GM19043 (cell line): ENCODE measurements around the gene KCNK7.
"Not testable (repeated sequence)": the region's sequence is repeated elsewhere in the genome, so short reads cannot be mapped to it uniquely, and the experiment has no call there.

Experiments
- ATAC-seq: cut with Tn5 transposase; IDR thresholded peaks from one replicate; pipeline ENCODE4 v1.9.1; 2021; ENCODE audit warnings: low read depth; ENCODE audit not compliant: unreplicated experiment

Gene KCNK7

GRCh38 chr11:65575568-65576231 lies 19.9 kb downstream of the KCNK7 start, which contains the start of gene EHBP1L1:
Gene EHBP1L1, plus strand, starts transcription at chr11:65576053. Its CDS starts 250 bp downstream, at chr11:65576303.
- no peak for ATAC-seq

- no peak for ATAC-seq
Measured at GRCh38 chr11:65574811-65575567, 20.6 kb downstream of the KCNK7 start.

- ATAC-seq = peak; percentile 27
Measured at GRCh38 chr11:65574109-65574810, 21.3 kb downstream of the KCNK7 start.

GRCh38 chr11:65573391-65574079 lies 22.1 kb downstream of the KCNK7 start:
- ATAC-seq = no peak

- ATAC-seq = no peak
Measured at GRCh38 chr11:65572356-65573051, 23.1 kb downstream of the KCNK7 start, which contains the start of gene FAM89B. Gene FAM89B, plus strand, starts transcription at chr11:65572538. Its CDS starts 132 bp downstream, at chr11:65572670.

- no peak for ATAC-seq
Measured at GRCh38 chr11:65571940-65572339, 23.7 kb downstream of the KCNK7 start.

- no peak for ATAC-seq
Measured at GRCh38 chr11:65571420-65571819, 24.2 kb downstream of the KCNK7 start.

- peak; percentile 57 for ATAC-seq
Measured at GRCh38 chr11:65569973-65570918, 25.4 kb downstream of the KCNK7 start, which contains the start of gene ZNRD2. Gene ZNRD2, plus strand, starts transcription at chr11:65570477. Its CDS starts 15 bp downstream, at chr11:65570492.

GRCh38 chr11:65569164-65569972 lies 26.2 kb downstream of the KCNK7 start:
- peak; percentile 6 for ATAC-seq

- no peak for ATAC-seq
Measured at GRCh38 chr11:65565624-65566453, 29.8 kb downstream of the KCNK7 start.

- not testable (repeated sequence) for ATAC-seq
Measured at GRCh38 chr11:65564879-65565559, 30.6 kb downstream of the KCNK7 start.

- ATAC-seq = no peak
Measured at GRCh38 chr11:65563601-65564000, 32.0 kb downstream of the KCNK7 start.

- no peak for ATAC-seq
Measured at GRCh38 chr11:65562788-65563187, 32.8 kb downstream of the KCNK7 start.

GRCh38 chr11:65562020-65562419 lies 33.6 kb downstream of the KCNK7 start:
- no peak for ATAC-seq

GRCh38 chr11:65560555-65561418 lies 34.8 kb downstream of the KCNK7 start:
- no peak for ATAC-seq
